IPS-20b (cell line): ENCODE results near the gene PDS5A.
A peak's percentile ranks its signal among the peaks of the same experiment; 100 is the strongest.
"Not testable (repeated sequence)": the region's sequence is repeated elsewhere in the genome, so short reads cannot be mapped to it uniquely, and the experiment has no call there.

ENCODE experiments used
- H3K27ac ChIP-seq: one replicate; pipeline ENCODE4 v1.5.1; 2013; ENCODE audit warnings: low read length
- H3K27me3 ChIP-seq: 2 replicates; pipeline ENCODE4 v1.6.1; 2013; ENCODE audit warnings: mild to moderate bottlenecking, low read length, inconsistent platforms; ENCODE audit not compliant: insufficient read depth
- H3K36me3 ChIP-seq: 2 replicates; pipeline ENCODE4 v1.6.1; 2013; ENCODE audit warnings: low read depth, mild to moderate bottlenecking, inconsistent platforms, low read length, moderate library complexity; ENCODE audit not compliant: insufficient read depth
- H3K4me1 ChIP-seq: 2 replicates; pipeline ENCODE4 v1.6.1; 2013; ENCODE audit warnings: mild to moderate bottlenecking, control low read depth, inconsistent platforms, low read length, moderate library complexity; ENCODE audit not compliant: insufficient read depth
- H3K4me3 ChIP-seq: 2 replicates; pipeline ENCODE4 v1.5.1; 2013; ENCODE audit warnings: mild to moderate bottlenecking, low read length, inconsistent platforms
- H3K9ac ChIP-seq: 2 replicates; pipeline ENCODE4 v1.6.1; 2013; ENCODE audit warnings: low read depth, mild to moderate bottlenecking, inconsistent platforms, low read length, moderate library complexity
- H3K9me3 ChIP-seq: 2 replicates; pipeline ENCODE4 v1.6.1; 2013; ENCODE audit warnings: mild to moderate bottlenecking, low read depth, low read length, inconsistent platforms; ENCODE audit not compliant: insufficient read depth

Gene PDS5A, protein sequence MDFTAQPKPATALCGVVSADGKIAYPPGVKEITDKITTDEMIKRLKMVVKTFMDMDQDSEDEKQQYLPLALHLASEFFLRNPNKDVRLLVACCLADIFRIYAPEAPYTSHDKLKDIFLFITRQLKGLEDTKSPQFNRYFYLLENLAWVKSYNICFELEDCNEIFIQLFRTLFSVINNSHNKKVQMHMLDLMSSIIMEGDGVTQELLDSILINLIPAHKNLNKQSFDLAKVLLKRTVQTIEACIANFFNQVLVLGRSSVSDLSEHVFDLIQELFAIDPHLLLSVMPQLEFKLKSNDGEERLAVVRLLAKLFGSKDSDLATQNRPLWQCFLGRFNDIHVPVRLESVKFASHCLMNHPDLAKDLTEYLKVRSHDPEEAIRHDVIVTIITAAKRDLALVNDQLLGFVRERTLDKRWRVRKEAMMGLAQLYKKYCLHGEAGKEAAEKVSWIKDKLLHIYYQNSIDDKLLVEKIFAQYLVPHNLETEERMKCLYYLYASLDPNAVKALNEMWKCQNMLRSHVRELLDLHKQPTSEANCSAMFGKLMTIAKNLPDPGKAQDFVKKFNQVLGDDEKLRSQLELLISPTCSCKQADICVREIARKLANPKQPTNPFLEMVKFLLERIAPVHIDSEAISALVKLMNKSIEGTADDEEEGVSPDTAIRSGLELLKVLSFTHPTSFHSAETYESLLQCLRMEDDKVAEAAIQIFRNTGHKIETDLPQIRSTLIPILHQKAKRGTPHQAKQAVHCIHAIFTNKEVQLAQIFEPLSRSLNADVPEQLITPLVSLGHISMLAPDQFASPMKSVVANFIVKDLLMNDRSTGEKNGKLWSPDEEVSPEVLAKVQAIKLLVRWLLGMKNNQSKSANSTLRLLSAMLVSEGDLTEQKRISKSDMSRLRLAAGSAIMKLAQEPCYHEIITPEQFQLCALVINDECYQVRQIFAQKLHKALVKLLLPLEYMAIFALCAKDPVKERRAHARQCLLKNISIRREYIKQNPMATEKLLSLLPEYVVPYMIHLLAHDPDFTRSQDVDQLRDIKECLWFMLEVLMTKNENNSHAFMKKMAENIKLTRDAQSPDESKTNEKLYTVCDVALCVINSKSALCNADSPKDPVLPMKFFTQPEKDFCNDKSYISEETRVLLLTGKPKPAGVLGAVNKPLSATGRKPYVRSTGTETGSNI (N-terminal part only)

DNA sequence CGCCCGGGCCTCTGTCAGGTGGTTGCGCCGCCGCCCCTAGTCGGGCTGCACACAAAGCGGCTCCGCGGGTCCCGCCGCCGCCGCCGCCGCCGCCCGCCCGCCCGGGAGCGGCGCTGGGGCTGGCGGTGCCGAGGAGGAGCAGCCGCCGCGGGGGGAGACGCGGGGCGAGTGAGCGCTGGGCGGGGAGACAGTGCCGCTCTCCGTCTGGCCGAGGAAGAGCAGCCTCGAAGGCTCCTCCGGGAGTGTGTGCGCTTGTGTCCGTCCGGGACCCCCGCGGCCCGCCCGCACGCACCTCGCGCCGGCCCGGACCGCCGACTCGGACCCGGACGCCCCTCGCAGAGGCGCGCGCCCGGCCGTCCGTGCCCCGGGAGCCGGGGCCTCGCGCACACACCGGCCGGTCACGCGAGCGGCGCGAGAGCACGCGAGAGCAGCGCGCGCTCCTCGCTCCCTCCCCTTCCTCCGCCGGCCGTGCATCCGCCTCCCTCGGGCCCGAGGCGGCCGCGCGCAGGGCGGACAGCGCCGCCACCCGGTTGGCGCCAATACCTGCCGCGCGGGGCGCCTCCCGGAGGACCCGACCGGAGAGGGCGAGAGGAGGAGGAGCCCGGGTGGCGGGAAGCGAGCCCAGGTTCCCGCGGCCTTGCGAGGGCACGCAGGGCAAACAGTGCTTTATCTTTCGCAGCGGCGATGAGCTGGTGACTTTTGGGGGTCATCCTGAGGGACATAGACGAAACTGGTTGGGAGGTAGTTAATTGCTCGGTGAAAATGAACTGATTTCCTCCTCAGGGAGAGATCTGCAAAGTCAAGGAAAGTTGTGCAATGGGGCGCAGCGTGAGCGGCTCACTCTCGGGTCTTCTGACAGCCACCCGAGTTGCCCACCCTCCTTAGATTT lies at the start of gene PDS5A:
Gene PDS5A, minus strand, starts transcription at position 423 of the 889 bp plus-strand sequence. CDS start 1,334 bp downstream, outside the sequence.
- peaks cover 10% of the 10 kb centered on the region for H3K4me1 ChIP-seq
- peak within 1 kb of the TSS; percentile 96 for H3K9ac ChIP-seq
- H3K27ac ChIP-seq, result peak within 1 kb of the TSS; percentile 76
- H3K36me3 ChIP-seq, result peaks cover 34% of the 10 kb centered on the region
- peak within 1 kb of the TSS; percentile 87 for H3K4me3 ChIP-seq
- no peaks in the 10 kb centered on the region for H3K27me3 ChIP-seq
- H3K9me3 ChIP-seq, result no peaks in the 10 kb centered on the region

- H3K27ac ChIP-seq, H3K9me3 ChIP-seq, H3K36me3 ChIP-seq, H3K9ac ChIP-seq, H3K4me1 ChIP-seq, H3K27me3 ChIP-seq, H3K4me3 ChIP-seq: not testable (repeated sequence)
Observed at GRCh38 chr4:40024049-40024448, 46.3 kb upstream of the PDS5A start.

DNA sequence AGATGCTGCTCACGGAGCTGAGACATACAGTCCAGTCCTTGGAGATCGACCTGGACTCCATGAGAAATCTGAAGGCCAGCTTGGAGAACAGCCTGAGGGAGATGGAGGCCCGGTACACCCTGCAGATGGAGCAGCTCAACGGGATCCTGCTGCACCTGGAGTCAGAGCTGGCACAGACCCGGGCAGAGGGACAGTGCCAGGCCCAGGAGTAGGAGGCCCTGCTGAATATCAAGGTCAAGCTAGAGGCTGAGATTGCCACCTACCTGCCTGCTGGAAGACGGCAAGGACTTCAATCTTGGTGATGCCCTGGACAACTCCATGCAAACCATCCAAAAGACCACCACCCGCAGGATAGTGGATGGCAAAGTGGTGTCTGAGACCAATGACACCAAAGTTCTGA lies 43.4 kb upstream of the PDS5A start:
- not testable (repeated sequence) for H3K36me3 ChIP-seq, H3K9me3 ChIP-seq

DNA sequence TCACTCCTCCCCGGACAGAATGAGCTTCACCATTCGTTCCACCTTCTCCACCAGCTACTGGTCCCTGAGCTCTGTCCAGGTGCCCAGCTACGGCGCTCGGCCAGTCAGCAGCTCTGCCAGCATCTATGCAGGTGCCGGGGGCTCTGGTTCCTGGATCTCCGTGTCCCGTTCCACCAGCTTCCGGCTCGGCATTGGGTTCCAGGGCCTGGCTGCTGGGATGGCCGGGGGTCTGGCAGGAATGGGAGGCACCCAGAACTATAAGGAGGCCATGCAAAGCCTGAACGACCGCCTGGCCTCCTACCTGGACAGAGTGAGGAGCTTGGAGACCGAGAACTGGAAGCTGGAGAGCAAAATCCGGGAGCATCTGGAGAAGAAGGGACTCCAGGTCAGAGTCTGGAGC lies 42.5 kb upstream of the PDS5A start:
- no peaks in the 10 kb centered on the region for H3K4me1 ChIP-seq
- no peak overlapping the region for H3K4me3 ChIP-seq
- no peaks in the 10 kb centered on the region for H3K9me3 ChIP-seq
- no peaks in the 10 kb centered on the region for H3K36me3 ChIP-seq
- H3K27me3 ChIP-seq, result no peaks in the 10 kb centered on the region
- no peak overlapping the region for H3K27ac ChIP-seq
- no peak overlapping the region for H3K9ac ChIP-seq

More for the DNA sequence above, 43.4 kb upstream of the PDS5A start:
- H3K27me3 ChIP-seq, H3K27ac ChIP-seq, H3K4me1 ChIP-seq, H3K9ac ChIP-seq, H3K4me3 ChIP-seq: not testable (repeated sequence)

GRCh38 chr4:40016007-40016406 lies 38.3 kb upstream of the PDS5A start:
- H3K9me3 ChIP-seq, result no peaks in the 10 kb centered on the region
- no peaks in the 10 kb centered on the region for H3K36me3 ChIP-seq
- H3K9ac ChIP-seq, result no peak overlapping the region
- no peak overlapping the region for H3K4me3 ChIP-seq
- H3K4me1 ChIP-seq, result no peaks in the 10 kb centered on the region
- no peak overlapping the region for H3K27ac ChIP-seq
- H3K27me3 ChIP-seq, result no peaks in the 10 kb centered on the region

DNA sequence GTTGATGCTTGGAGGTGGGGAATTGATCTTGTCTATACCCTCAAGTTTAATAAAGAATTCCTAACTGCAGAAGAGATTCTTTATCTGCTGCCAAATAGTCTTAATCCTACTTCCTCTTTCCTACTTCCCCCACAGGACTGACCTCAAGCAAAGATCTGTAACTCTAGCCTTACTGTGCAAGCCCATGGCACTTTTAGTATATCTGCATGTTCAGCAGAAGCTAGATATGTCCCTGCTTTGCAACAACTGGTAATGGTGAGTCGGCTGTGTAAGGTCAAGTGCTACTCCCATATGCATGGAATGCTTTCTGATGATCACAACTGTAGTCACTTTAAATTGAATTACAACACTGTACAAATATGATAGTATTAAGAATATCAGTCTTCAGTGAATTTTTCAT lies 26.3 kb upstream of the PDS5A start:
- Histone ChIP-seq H3K27ac (no peak overlapping the region), H3K36me3 (no peaks in the 10 kb centered on the region)

DNA sequence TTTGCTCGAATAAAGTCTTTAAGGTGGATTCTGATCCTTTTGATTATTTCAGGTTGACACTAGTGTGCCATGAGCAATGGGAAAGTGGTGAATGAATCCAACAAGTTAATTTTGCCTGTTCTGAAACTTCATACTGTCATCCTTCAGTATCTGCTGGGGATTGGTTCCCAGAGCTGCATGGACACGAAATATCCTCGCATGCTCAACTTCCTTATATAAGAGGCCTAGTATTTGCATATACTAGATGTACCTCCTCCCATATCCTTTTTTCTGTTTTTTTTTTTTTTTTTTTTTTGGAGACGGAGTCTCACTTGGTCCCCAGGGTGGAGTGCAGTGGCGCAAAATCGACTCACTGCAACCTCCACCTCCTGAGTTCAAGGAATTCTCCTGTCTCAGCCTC lies 23.0 kb upstream of the PDS5A start:
- Histone ChIP-seq H3K36me3 (no peaks in the 10 kb centered on the region), H3K9ac (no peak overlapping the region), H3K27me3 (no peaks in the 10 kb centered on the region), H3K9me3 (no peaks in the 10 kb centered on the region), H3K4me1 (no peaks in the 10 kb centered on the region), H3K27ac (no peak overlapping the region), H3K4me3 (no peak overlapping the region)

More for the DNA sequence above, 26.3 kb upstream of the PDS5A start:
- no peak overlapping the region for H3K4me3 ChIP-seq
- no peak overlapping the region for H3K9ac ChIP-seq
- H3K4me1 ChIP-seq, result no peaks in the 10 kb centered on the region
- no peaks in the 10 kb centered on the region for H3K9me3 ChIP-seq
- no peaks in the 10 kb centered on the region for H3K27me3 ChIP-seq

GRCh38 chr4:39998659-39999345 lies 21.1 kb upstream of the PDS5A start:
- Histone ChIP-seq H3K4me1 (no peaks in the 10 kb centered on the region), H3K9me3 (no peaks in the 10 kb centered on the region), H3K9ac (no peak overlapping the region), H3K36me3 (no peaks in the 10 kb centered on the region), H3K27ac (no peak overlapping the region), H3K27me3 (no peaks in the 10 kb centered on the region), H3K4me3 (no peak overlapping the region)

GRCh38 chr4:39996811-39997210 lies 19.1 kb upstream of the PDS5A start:
- H3K27ac ChIP-seq, result no peak overlapping the region
- H3K4me3 ChIP-seq, result no peak overlapping the region

DNA sequence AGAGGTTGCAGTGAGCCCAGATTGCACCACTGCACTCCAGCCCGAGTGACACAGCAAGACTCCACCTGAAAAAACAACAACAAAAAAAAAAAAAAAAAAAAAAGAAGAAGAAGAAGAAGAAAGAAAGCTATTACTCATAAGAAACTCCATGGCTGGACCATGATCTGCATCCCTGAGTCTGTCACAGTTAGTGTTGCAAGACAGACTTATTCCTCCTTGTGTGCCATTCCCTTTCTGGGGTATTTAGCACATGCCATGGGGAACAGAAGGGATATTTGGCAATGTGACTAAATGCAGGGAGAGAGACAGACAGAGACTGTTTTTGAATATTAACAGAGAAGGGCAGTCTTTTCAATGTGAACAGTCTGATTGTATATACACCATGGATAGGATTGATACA lies 16.7 kb upstream of the PDS5A start:
- no peaks in the 10 kb centered on the region for H3K9me3 ChIP-seq
- H3K9ac ChIP-seq, result no peak overlapping the region
- H3K36me3 ChIP-seq, result no peaks in the 10 kb centered on the region
- no peak overlapping the region for H3K27ac ChIP-seq
- H3K4me1 ChIP-seq, result no peaks in the 10 kb centered on the region
- no peaks in the 10 kb centered on the region for H3K27me3 ChIP-seq
- no peak overlapping the region for H3K4me3 ChIP-seq

More at GRCh38 chr4:39996811-39997210, 19.1 kb upstream of the PDS5A start:
- Histone ChIP-seq H3K36me3 (no peaks in the 10 kb centered on the region), H3K4me1 (no peaks in the 10 kb centered on the region), H3K9ac (no peak overlapping the region), H3K27me3 (no peaks in the 10 kb centered on the region), H3K9me3 (no peaks in the 10 kb centered on the region)
